ENCODE data around the gene PPP6R2.

Gene PPP6R2

GRCh38 chr22:50490531-50491308, 147.6 kb downstream of the PPP6R2 start:
- no peak overlapping the region for H3K9ac ChIP-seq
- H3K27ac ChIP-seq, result no peak overlapping the region
- H3K79me2 ChIP-seq (ENCODE audit: insufficient read depth, low read depth), result no peaks in the 10 kb centered on the region
- H3K4me3 ChIP-seq (IDR thresholded peaks at IDR 0.05; ENCODE audit: insufficient read depth, low read depth, low read length), result no peak overlapping the region
- TF ChIP-seq CTCF (conservative IDR thresholded peaks at IDR 0.05; ENCODE audit: low read depth, low read length), result no peak
- H2AFZ ChIP-seq (ENCODE audit: low read depth), result no peak overlapping the region
- H3K4me1 ChIP-seq (ENCODE audit: low read depth, poor library complexity, severe bottlenecking), result no peaks in the 10 kb centered on the region
- no peaks in the 10 kb centered on the region for H4K20me1 ChIP-seq (ENCODE audit: insufficient read depth)
- H3K27me3 ChIP-seq (ENCODE audit: insufficient read depth, low read depth), result no peaks in the 10 kb centered on the region
- H3K36me3 ChIP-seq (ENCODE audit: insufficient read depth), result no peaks in the 10 kb centered on the region
- no peak overlapping the region for H3K4me2 ChIP-seq
